ENCODE measurements around the gene ITGB5. TPM values are rescaled to one million over a fixed set of nuclear protein-coding genes. Genes with fewer than 3 reads are reported as not detected.

Gene ITGB5
- total RNA-seq, 2 donors from 2014 or later = 262 to 329 TPM

DNA sequence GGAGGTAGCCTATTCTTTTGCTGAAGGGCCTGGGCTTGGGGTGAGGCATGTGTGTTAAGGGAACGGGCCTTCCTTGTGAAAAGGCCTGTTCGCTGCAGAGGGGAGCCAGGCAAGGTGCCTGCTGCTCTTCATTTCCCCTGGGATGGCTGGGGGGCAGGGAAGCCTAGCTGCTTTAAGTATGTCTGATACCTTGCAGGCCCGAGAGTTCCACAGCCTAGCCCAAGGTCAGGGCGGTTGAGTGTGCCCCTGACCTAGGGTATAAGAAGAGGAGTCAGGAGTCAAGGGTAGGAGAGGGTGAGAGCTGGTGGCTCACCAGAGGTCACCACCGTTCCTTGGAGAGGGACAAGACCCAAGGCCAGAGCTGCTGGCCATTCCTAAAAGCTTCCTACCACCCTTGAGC, 110.3 kb downstream of the ITGB5 start:
- Histone ChIP-seq H3K4me1 (ENCODE audit: control insufficient read depth, insufficient read depth, low read length) (peaks cover 10% of the 10 kb centered on the region), H3K9ac (ENCODE audit: extremely low read depth, low read length, poor library complexity, severe bottlenecking) (no peak overlapping the region), H3K27me3 (ENCODE audit: control insufficient read depth, insufficient read depth, low read length, poor library complexity, severe bottlenecking) (no peaks in the 10 kb centered on the region), H3K36me3 (ENCODE audit: control insufficient read depth, insufficient read depth, low read length) (peaks cover 86% of the 10 kb centered on the region), H3K4me3 (ENCODE audit: low read length) (no peak overlapping the region), H3K27ac (ENCODE audit: low read depth, low read length) (no peak overlapping the region), H3K9me3 (ENCODE audit: control insufficient read depth, low read length) (no peaks in the 10 kb centered on the region)
- H3K27ac Mint-ChIP-seq = peak overlapping the region; percentile 44
- no peaks in the 10 kb centered on the region for H3K9me3 Mint-ChIP-seq
- DNase-seq = no peak
- H3K4me3 Mint-ChIP-seq = no peak overlapping the region
- peaks cover 44% of the 10 kb centered on the region for H3K4me1 Mint-ChIP-seq
- no peaks in the 10 kb centered on the region for H3K27me3 Mint-ChIP-seq (ENCODE audit: insufficient read depth)
- WGBS, 2 experiments (ENCODE audit: insufficient coverage in 1 of 2, insufficient read length in 1 of 2) = 94 to 97% methylated on average over 5 of the region's 5 CpGs
- TF ChIP-seq CTCF (conservative IDR thresholded peaks at IDR 0.05) = no peak
- H3K36me3 Mint-ChIP-seq (ENCODE audit: low read depth) = peaks cover 72% of the 10 kb centered on the region

- H3K36me3 ChIP-seq (ENCODE audit: control insufficient read depth, insufficient read depth, low read length) = peaks cover 86% of the 10 kb centered on the region
- Mint-ChIP-seq H3K4me1 (peaks cover 39% of the 10 kb centered on the region), H3K9me3 (no peaks in the 10 kb centered on the region), H3K36me3 (ENCODE audit: low read depth) (peaks cover 73% of the 10 kb centered on the region), H3K27me3 (ENCODE audit: insufficient read depth) (no peaks in the 10 kb centered on the region), H3K27ac (peak overlapping the region; percentile 82), H3K4me3 (no peak overlapping the region)
- peak; percentile 62 for DNase-seq
- H3K4me1 ChIP-seq (ENCODE audit: control insufficient read depth, insufficient read depth, low read length) = peaks cover 8% of the 10 kb centered on the region
- H3K4me3 ChIP-seq (ENCODE audit: low read length) = no peak overlapping the region
- 88 to 95% methylated on average over 8 to 9 of the region's 9 CpGs for WGBS, 2 experiments (ENCODE audit: insufficient coverage in 1 of 2, insufficient read length in 1 of 2)
- no peaks in the 10 kb centered on the region for H3K27me3 ChIP-seq (ENCODE audit: control insufficient read depth, insufficient read depth, low read length, poor library complexity, severe bottlenecking)
- no peak overlapping the region for H3K27ac ChIP-seq (ENCODE audit: low read depth, low read length)
- TF ChIP-seq CTCF (conservative IDR thresholded peaks at IDR 0.05) = no peak
- H3K9me3 ChIP-seq (ENCODE audit: control insufficient read depth, low read length) = no peaks in the 10 kb centered on the region
- no peak overlapping the region for H3K9ac ChIP-seq (ENCODE audit: extremely low read depth, low read length, poor library complexity, severe bottlenecking)
Measured at GRCh38 chr3:124775877-124776276, 111.3 kb downstream of the ITGB5 start.

DNA sequence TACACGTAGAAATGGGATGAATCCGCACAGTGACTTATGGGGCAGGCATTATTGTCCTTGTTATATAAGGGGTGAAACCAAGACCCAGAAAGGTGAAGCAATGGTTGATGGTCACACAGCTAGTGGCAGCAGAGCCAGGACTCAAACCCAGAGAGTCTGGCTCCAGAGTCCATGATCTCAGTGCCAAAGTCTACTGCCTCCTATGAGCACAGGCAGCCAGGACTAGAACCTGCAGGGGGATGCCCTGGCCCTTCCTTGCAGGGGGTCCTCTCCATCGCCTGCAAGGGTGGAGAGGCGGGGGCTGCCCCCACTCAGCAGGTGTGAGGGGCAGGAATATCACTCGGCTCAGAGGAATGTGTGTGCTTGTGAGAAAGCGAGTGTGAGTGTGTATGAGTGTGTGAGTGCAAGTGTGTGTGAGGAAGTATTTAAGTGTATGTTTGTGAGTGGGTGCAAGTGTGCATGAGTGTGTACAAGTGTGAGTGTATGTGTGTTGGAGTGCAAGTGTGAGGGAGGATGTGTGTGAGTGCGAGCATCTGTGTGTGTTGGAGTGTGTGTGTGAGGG, 112.2 kb downstream of the ITGB5 start:
- Mint-ChIP-seq H3K9me3 (no peaks in the 10 kb centered on the region), H3K4me1 (peaks cover 45% of the 10 kb centered on the region), H3K27ac (peak overlapping the region; percentile 82), H3K4me3 (no peak overlapping the region), H3K36me3 (ENCODE audit: low read depth) (peaks cover 78% of the 10 kb centered on the region), H3K27me3 (ENCODE audit: insufficient read depth) (no peaks in the 10 kb centered on the region)
- peak; percentile 65 for DNase-seq
- Histone ChIP-seq H3K27me3 (ENCODE audit: control insufficient read depth, insufficient read depth, low read length, poor library complexity, severe bottlenecking) (no peaks in the 10 kb centered on the region), H3K36me3 (ENCODE audit: control insufficient read depth, insufficient read depth, low read length) (peaks cover 85% of the 10 kb centered on the region), H3K9ac (ENCODE audit: extremely low read depth, low read length, poor library complexity, severe bottlenecking) (no peak overlapping the region), H3K27ac (ENCODE audit: low read depth, low read length) (peak overlapping the region; percentile 35), H3K4me3 (ENCODE audit: low read length) (no peak overlapping the region), H3K4me1 (ENCODE audit: control insufficient read depth, insufficient read depth, low read length) (peaks cover 16% of the 10 kb centered on the region), H3K9me3 (ENCODE audit: control insufficient read depth, low read length) (no peaks in the 10 kb centered on the region)
- no peak for TF ChIP-seq CTCF (conservative IDR thresholded peaks at IDR 0.05)
- WGBS, 2 experiments (ENCODE audit: insufficient coverage in 1 of 2, insufficient read length in 1 of 2) = 85 to 91% methylated on average over 6 to 7 of the region's 7 CpGs

Data from endodermal cell (in vitro differentiated cells).